H1 (cell line): ENCODE measurements around the gene TRIM23. TPM values are rescaled to one million over a fixed set of nuclear protein-coding genes. Genes with fewer than 3 reads are reported as not detected.

Source experiments
- CTCF ChIA-PET: fragments of 300-600 bp; sonication (Branson Sonifier 250); formaldehyde crosslinking; loops from one replicate; lab custom pipeline; 2021; ENCODE audit not compliant: partially characterized antibody; lab: Charles Lee
- POLR2A ChIA-PET: fragments of 300-600 bp; sonication (Branson Sonifier 250); formaldehyde crosslinking; loops from one replicate; lab custom pipeline; 2021; ENCODE audit warnings: inconsistent platforms; ENCODE audit not compliant: partially characterized antibody; lab: Charles Lee
- DNase-seq, 2 experiments: peaks; one replicate each; pipeline versions ENCODE4 v3.0.0 to v3.0.0-alpha.2; 2010 to 2022; ENCODE audit warnings: low spot score in 2 of 2, low read depth in 1 of 2, mixed read lengths in 1 of 2
- FAIRE-seq: peaks from 2 replicates; lab custom pipeline; 2011; peaks lifted over from hg19 to GRCh38; lab: Jason Lieb, UNC
- H2AFZ ChIP-seq: 2 replicates; pipeline ENCODE4 v1.8.1; 2012; ENCODE audit warnings: low read length, inconsistent platforms
- H2AK5ac ChIP-seq: 2 replicates; pipeline ENCODE4 v1.6.1; 2013; ENCODE audit warnings: low read depth, low read length
- H2BK120ac ChIP-seq: replicated peaks from 2 replicates; pipeline ENCODE3; 2013; ENCODE audit warnings: low read depth, low read length, inconsistent platforms
- H2BK12ac ChIP-seq: 2 replicates; pipeline ENCODE4 v1.6.1; 2013; ENCODE audit warnings: low read depth, low read length
- H2BK15ac ChIP-seq: 2 replicates; pipeline ENCODE4 v1.6.1; 2013; ENCODE audit warnings: low read length
- H2BK20ac ChIP-seq: 2 replicates; pipeline ENCODE4 v1.6.1; 2013; ENCODE audit warnings: low read length
- H2BK5ac ChIP-seq: 2 replicates; pipeline ENCODE4 v1.6.1; 2013; ENCODE audit warnings: low read depth, low read length
- H3K14ac ChIP-seq: 2 replicates; pipeline ENCODE4 v1.6.1; 2013; ENCODE audit warnings: inconsistent platforms; ENCODE audit not compliant: insufficient read length
- H3K18ac ChIP-seq: 2 replicates; pipeline ENCODE4 v1.6.1; 2013; ENCODE audit warnings: low read length; ENCODE audit errors: extremely low read depth
- H3K23ac ChIP-seq: 2 replicates; pipeline ENCODE4 v1.6.1; 2013; ENCODE audit warnings: inconsistent platforms; ENCODE audit not compliant: insufficient read length
- H3K23me2 ChIP-seq: 2 replicates; pipeline ENCODE4 v1.6.1; 2013; ENCODE audit warnings: low read depth, low read length
- H3K27ac ChIP-seq: 2 replicates; pipeline ENCODE4 v1.6.1; 2011; ENCODE audit warnings: low read depth, low read length, inconsistent platforms
- H3K27me3 ChIP-seq, 4 experiments: replicated peaks in 1 of 4; 1 replicate in 1 of 4; 2 replicates in 3 of 4; pipeline versions ENCODE4 v1.6.1 to v1.8.1; 2011 to 2013; ENCODE audit warnings: low read length in 3 of 4, mild to moderate bottlenecking in 3 of 4, inconsistent platforms in 2 of 4, mixed read lengths in 2 of 4, moderate library complexity in 1 of 4; ENCODE audit not compliant: control insufficient read depth in 3 of 4, insufficient read depth in 3 of 4; ENCODE audit errors: extremely low read depth in 1 of 4
- H3K36me3 ChIP-seq, 4 experiments: 2 replicates each; pipeline versions ENCODE4 v1.6.1 to v1.8.1; 2011 to 2013; ENCODE audit warnings: mild to moderate bottlenecking in 4 of 4, low read length in 3 of 4, moderate library complexity in 2 of 4, control low read depth in 1 of 4, inconsistent platforms in 1 of 4; ENCODE audit not compliant: insufficient read depth in 4 of 4, control insufficient read depth in 2 of 4
- H3K4ac ChIP-seq: replicated peaks from 2 replicates; pipeline ENCODE3; 2013; ENCODE audit warnings: low read length, low read depth, mixed read lengths, inconsistent platforms; ENCODE audit not compliant: insufficient read length
- H3K4me1 ChIP-seq, 4 experiments: replicated peaks in 1 of 4; 1 replicate in 1 of 4; 2 replicates in 3 of 4; pipeline versions ENCODE4 v1.6.1 to v1.8.1; 2011 to 2013; ENCODE audit warnings: low read length in 3 of 4, inconsistent platforms in 2 of 4, mixed read lengths in 1 of 4; ENCODE audit not compliant: insufficient read depth in 4 of 4, control insufficient read depth in 3 of 4
- H3K4me2 ChIP-seq, 2 experiments: 2 replicates each; pipeline versions ENCODE4 v1.6.1 to v1.8.1; 2011 to 2013; ENCODE audit warnings: low read depth in 2 of 2, low read length in 2 of 2, control low read depth in 1 of 2, inconsistent platforms in 1 of 2, mild to moderate bottlenecking in 1 of 2; ENCODE audit not compliant: insufficient read depth in 1 of 2
- H3K4me3 ChIP-seq, 4 experiments: fragments of 200-600, 300-600 bp in 1 of 4; sonication (generic), shearing (Covaris generic), sonication (Bioruptor Twin) in 1 of 4; 2 replicates each; pipeline versions ENCODE4 v1.5.1 to v1.8.1; 2011 to 2016; ENCODE audit warnings: low read length in 4 of 4, low read depth in 3 of 4, control low read depth in 2 of 4, inconsistent platforms in 2 of 4, mild to moderate bottlenecking in 2 of 4, mixed read lengths in 1 of 4, moderate library complexity in 1 of 4; ENCODE audit not compliant: insufficient read depth in 2 of 4; ENCODE audit errors: extremely low read depth in 1 of 4
- H3K56ac ChIP-seq: replicated peaks from 2 replicates; pipeline ENCODE3; 2013; ENCODE audit warnings: low read depth, mild to moderate bottlenecking, mixed read lengths, low read length, inconsistent platforms; ENCODE audit not compliant: insufficient read length
- H3K79me1 ChIP-seq: 2 replicates; pipeline ENCODE4 v1.6.1; 2013; ENCODE audit warnings: low read depth, low read length, control low read depth
- H3K79me2 ChIP-seq, 2 experiments: 2 replicates each; pipeline versions ENCODE4 v1.6.1 to v1.8.1; 2012 to 2013; ENCODE audit warnings: low read length in 2 of 2, mild to moderate bottlenecking in 2 of 2, inconsistent platforms in 1 of 2; ENCODE audit not compliant: insufficient read depth in 2 of 2, control insufficient read depth in 1 of 2
- H3K9ac ChIP-seq, 4 experiments: replicated peaks in 1 of 4; 1 replicate in 1 of 4; 2 replicates in 3 of 4; pipeline versions ENCODE4 v1.6.1 to v1.8.1; 2011 to 2013; ENCODE audit warnings: low read depth in 3 of 4, low read length in 3 of 4, control low read depth in 2 of 4, mild to moderate bottlenecking in 2 of 4, moderate library complexity in 2 of 4, inconsistent platforms in 1 of 4; ENCODE audit errors: extremely low read depth in 1 of 4
- H3K9me3 ChIP-seq, 2 experiments: 2 replicates each; pipeline versions ENCODE4 v1.6.1 to v1.8.1; 2012 to 2013; ENCODE audit warnings: mild to moderate bottlenecking in 2 of 2, moderate library complexity in 2 of 2, control low read depth in 1 of 2, inconsistent platforms in 1 of 2, low read depth in 1 of 2, low read length in 1 of 2, mixed read lengths in 1 of 2; ENCODE audit not compliant: insufficient read depth in 2 of 2
- H4K20me1 ChIP-seq, 2 experiments: replicated peaks in 1 of 2; 2 replicates each; pipeline versions ENCODE3 to v1.8.1; 2011 to 2013; ENCODE audit warnings: inconsistent platforms in 2 of 2, low read length in 2 of 2, mild to moderate bottlenecking in 1 of 2; ENCODE audit not compliant: insufficient read depth in 2 of 2, control insufficient read depth in 1 of 2
- H4K5ac ChIP-seq: 2 replicates; pipeline ENCODE4 v1.6.1; 2013; ENCODE audit warnings: low read length, low read depth, mixed read lengths, inconsistent platforms; ENCODE audit not compliant: insufficient read length
- H4K8ac ChIP-seq: 2 replicates; pipeline ENCODE4 v1.8.0; 2013; ENCODE audit warnings: mild to moderate bottlenecking, moderate library complexity, low read length, inconsistent platforms; ENCODE audit not compliant: insufficient read depth; ENCODE audit errors: extremely low read depth
- H4K91ac ChIP-seq: replicated peaks from 2 replicates; pipeline ENCODE3; 2013; ENCODE audit warnings: low read length, mixed read lengths, inconsistent platforms; ENCODE audit not compliant: insufficient read length
- GABPA ChIP-seq: IDR thresholded peaks from 2 replicates; pipeline ENCODE4 v1.6.1; 2011; ENCODE audit warnings: mild to moderate bottlenecking, low read length, moderate library complexity, borderline replicate concordance; ENCODE audit not compliant: insufficient read depth
- YY1 ChIP-seq: IDR thresholded peaks from 2 replicates; pipeline ENCODE4 v1.6.1; 2011; ENCODE audit warnings: low read depth, mild to moderate bottlenecking, low read length
- WGBS, 2 experiments: shearing (Covaris generic) in 1 of 2; methylation state at CpG; one replicate each; pipeline versions ENCODE4 v1.1.6 to v1.1.7; 2013 to 2015; ENCODE audit warnings: low lambda C conversion rate in 2 of 2, mixed read lengths in 2 of 2, inconsistent platforms in 1 of 2, low coverage in 1 of 2, missing lambda C conversion rate in 1 of 2; ENCODE audit not compliant: insufficient replicate concordance in 2 of 2, insufficient coverage in 1 of 2, insufficient read length in 1 of 2; ENCODE audit errors: extremely low coverage in 1 of 2, missing lambda C conversion rate in 1 of 2; 5-methylcytosine and 5-hydroxymethylcytosine counted together
- polyA plus RNA-seq, 7 experiments: library from polyadenylated mRNA; depleted of rRNA in 3 of 7; stranded (reverse) in 5 of 7; unstranded in 2 of 7; fragments of >200 nt in 5 of 7; fragments of 200-250 nt in 2 of 7; gene quantifications; 1 replicate in 5 of 7; 2 replicates in 1 of 7; 4 replicates in 1 of 7; pipeline versions ENCODE4 v1.2.1 to v1.2.3, GENCODE V29; 2011 to 2013; ENCODE audit warnings: missing spikeins in 2 of 7, mixed read lengths in 2 of 7
- total RNA-seq: library from RNA; stranded (reverse); fragmentation: NEBNext Ultra II Directional; extraction: Animal tissue kit (Norgen Biotek cat#: 25700); gene quantifications from 2 replicates; pipeline ENCODE4 v1.2.1, GENCODE V29; 2021

TRIM23 gene
- total and polyA plus RNA-seq, 2 of the 8 experiments (the other 6 are each of a cell fraction or from before 2014, with no cell fraction given): 2.5 to 11.7 TPM

DNA sequence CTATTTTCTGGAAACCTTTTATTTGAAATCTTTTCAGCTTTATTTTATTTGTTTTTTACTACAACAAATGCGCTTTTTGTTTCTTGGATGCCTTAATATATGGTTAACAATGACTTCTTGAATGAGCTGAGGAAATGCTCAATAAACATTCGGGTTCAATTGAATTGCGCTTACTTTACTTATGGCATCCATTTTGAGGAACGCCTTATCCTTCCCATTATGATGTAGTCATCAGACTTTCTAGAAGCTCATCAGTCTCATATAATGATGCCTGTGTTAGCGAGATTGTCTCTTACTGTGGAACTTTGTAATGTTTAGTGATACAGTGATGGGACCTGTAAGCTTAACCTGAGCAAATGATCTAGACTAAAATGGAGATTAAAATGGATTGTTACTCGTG is 1.6 kb upstream of the TRIM23 start:
- Histone ChIP-seq H3K9ac (peak overlapping the region in 1 of 4 experiments; percentile 43; a peak in 1 of 7 replicates), H3K27me3 (no peaks in the 10 kb centered on the region), H2BK15ac (no peak overlapping the region), H3K79me2 (peaks cover 5 to 66% of the 10 kb centered on the region in 2 experiments; a peak in 3 of 4 replicates), H4K91ac (no peak overlapping the region), H2BK5ac (no peak overlapping the region), H3K27ac (no peak overlapping the region; the same call in 1 of the 2 replicates), H3K4me1 (peaks cover 0 to 4% (median 2%) of the 10 kb centered on the region in 4 experiments; a peak in 3 of 7 replicates), H3K23me2 (peaks cover 3% of the 10 kb centered on the region), H3K36me3 (peaks cover 0 to 8% (median 3%) of the 10 kb centered on the region in 4 experiments; a peak in 3 of 8 replicates), H2BK12ac (no peak overlapping the region), H3K18ac (no peak overlapping the region), H2AK5ac (no peak overlapping the region), H3K9me3 (no peaks in the 10 kb centered on the region), H4K20me1 (no peaks in the 10 kb centered on the region), H4K5ac (no peak overlapping the region), H3K14ac (no peak overlapping the region), H3K4me3 (peak overlapping the region; percentile 92 to 97 (median 96)), H2BK20ac (no peak overlapping the region), H2BK120ac (no peak overlapping the region), H3K4me2 (peak overlapping the region; percentile 70 to 87), H3K56ac (no peak overlapping the region), H3K23ac (no peak overlapping the region), H2AFZ (no peak overlapping the region), H3K79me1 (no peaks in the 10 kb centered on the region), H3K4ac (no peak overlapping the region), H4K8ac (no peak overlapping the region)
- FAIRE-seq (no peak), DNase-seq (no peak)
- TF ChIP-seq YY1 (peak; percentile 44; the same call in 1 of the 2 replicates), GABPA (no peak)
- ChIA-PET CTCF (interaction anchor here (0.7 kb wide), 2 partner anchors 102 to 327 kb away, joined by 3 read pairs; no protein-coding TSS in a partner anchor), POLR2A (interaction anchor here (0.7 to 1.7 kb wide), 5 partner anchors 8 to 97 kb away, joined by 3 to 4 read pairs (median 3); partner anchors contain the start of genes CENPK and PPWD1)
- WGBS, 2 experiments: 71% methylated on average over 6 of the region's 6 CpGs; no CpG with 5 or more reads in 1 of the 2 experiments
